WTC11 (cell line): ENCODE data around the gene CHERP. TPM values are rescaled to one million over a fixed set of nuclear protein-coding genes. Genes with fewer than 3 reads are reported as not detected.

Source experiments
- ATAC-seq: fragments of 200-7000 bp; cut with Tn5 transposase; 2 replicates; pipeline ENCODE4 v1.10.0; 2021; ENCODE audit warnings: mild to moderate bottlenecking, moderate library complexity
- CTCF ChIA-PET: fragments of 300-600 bp; sonication (Branson Sonifier 250); formaldehyde crosslinking; loops from one replicate; lab custom pipeline; 2021; ENCODE audit warnings: antibody characterized with exemption; lab: Charles Lee
- POLR2A ChIA-PET: fragments of 350-600 bp; sonication (Branson Sonifier 250); formaldehyde crosslinking; loops from one replicate; lab custom pipeline; 2021; ENCODE audit warnings: antibody characterized with exemption; lab: Charles Lee
- DNase-seq: peaks from one replicate; pipeline ENCODE4 v3.0.0; 2021; ENCODE audit warnings: low spot score
- H3K27ac Mint-ChIP-seq: 2 replicates; pipeline ENCODE4 v1.8.0; 2021; ENCODE audit warnings: mixed read lengths
- H3K27me3 Mint-ChIP-seq: 2 replicates; pipeline ENCODE4 v1.8.0; 2021; ENCODE audit warnings: low read depth, mild to moderate bottlenecking, moderate library complexity, mixed read lengths
- H3K36me3 Mint-ChIP-seq: 2 replicates; pipeline ENCODE4 v1.8.0; 2021; ENCODE audit warnings: mixed read lengths
- H3K4me1 Mint-ChIP-seq: 2 replicates; pipeline ENCODE4 v1.8.0; 2022; ENCODE audit warnings: mixed read lengths
- H3K4me3 Mint-ChIP-seq: 2 replicates; pipeline ENCODE4 v1.8.0; 2021; ENCODE audit warnings: mild to moderate bottlenecking, moderate library complexity, mixed read lengths
- H3K9me3 Mint-ChIP-seq: 2 replicates; pipeline ENCODE4 v1.8.0; 2021; ENCODE audit warnings: mixed read lengths
- CBFB ChIP-seq: sonication (generic); formaldehyde crosslinking; IDR thresholded peaks from 2 replicates; pipeline ENCODE4 v1.8.1; 2022; ENCODE audit warnings: mild to moderate bottlenecking, low read depth, missing genetic modification reagents
- CREB1 ChIP-seq: sonication (generic); formaldehyde crosslinking; IDR thresholded peaks from 2 replicates; pipeline ENCODE4 v1.8.0; 2023; ENCODE audit warnings: mild to moderate bottlenecking, missing genetic modification reagents
- CREM ChIP-seq: sonication (generic); formaldehyde crosslinking; IDR thresholded peaks from 2 replicates; pipeline ENCODE4 v1.8.1; 2022; ENCODE audit warnings: mild to moderate bottlenecking, missing genetic modification reagents, moderate library complexity
- ELF4 ChIP-seq: sonication (generic); formaldehyde crosslinking; IDR thresholded peaks from 2 replicates; pipeline ENCODE4 v1.8.1; 2022; ENCODE audit warnings: low read depth, mild to moderate bottlenecking, moderate library complexity, missing genetic modification reagents
- ESRRA ChIP-seq: sonication (generic); formaldehyde crosslinking; IDR thresholded peaks from 2 replicates; pipeline ENCODE4 v1.8.1; 2022; ENCODE audit warnings: mild to moderate bottlenecking, missing genetic modification reagents, borderline replicate concordance
- ETV6 ChIP-seq: sonication (generic); formaldehyde crosslinking; IDR thresholded peaks from 2 replicates; pipeline ENCODE4 v1.8.1; 2022; ENCODE audit warnings: mild to moderate bottlenecking, missing genetic modification reagents
- FOXK1 ChIP-seq: sonication (generic); formaldehyde crosslinking; IDR thresholded peaks from 2 replicates; pipeline ENCODE4 v1.8.0; 2022; ENCODE audit warnings: mild to moderate bottlenecking, moderate library complexity, missing genetic modification reagents
- FOXP1 ChIP-seq: sonication (generic); formaldehyde crosslinking; IDR thresholded peaks from 2 replicates; pipeline ENCODE4 v1.8.0; 2022; ENCODE audit warnings: missing genetic modification reagents, mild to moderate bottlenecking, moderate library complexity, borderline replicate concordance
- GABPB1 ChIP-seq: sonication (generic); formaldehyde crosslinking; IDR thresholded peaks from 2 replicates; pipeline ENCODE4 v1.8.1; 2023; ENCODE audit warnings: mild to moderate bottlenecking, missing genetic modification reagents
- GTF2I ChIP-seq: fragments of 250-450 bp; sonication (Bioruptor Pico); conservative IDR thresholded peaks from 2 replicates; pipeline ENCODE4 v1.4.0; 2021; ENCODE audit warnings: mild to moderate bottlenecking
- IRF2 ChIP-seq: sonication (generic); formaldehyde crosslinking; IDR thresholded peaks from 2 replicates; pipeline ENCODE4 v1.8.0; 2022; ENCODE audit warnings: low read depth, missing genetic modification reagents, borderline replicate concordance
- KAT7 ChIP-seq: sonication (generic); formaldehyde crosslinking; IDR thresholded peaks from 2 replicates; pipeline ENCODE4 v1.8.1; 2023; ENCODE audit warnings: missing genetic modification reagents, mild to moderate bottlenecking, borderline replicate concordance
- NFATC4 ChIP-seq: fragments of 250-450 bp; sonication (Bioruptor Pico); IDR thresholded peaks from 2 replicates; pipeline ENCODE4 v1.9.0; 2021; ENCODE audit warnings: mild to moderate bottlenecking
- NFE2L1 ChIP-seq: sonication (generic); formaldehyde crosslinking; IDR thresholded peaks from 2 replicates; pipeline ENCODE4 v1.8.1; 2023; ENCODE audit warnings: missing genetic modification reagents
- NR1H2 ChIP-seq: sonication (generic); formaldehyde crosslinking; IDR thresholded peaks from 2 replicates; pipeline ENCODE4 v1.9.0; 2021; ENCODE audit warnings: mild to moderate bottlenecking, moderate library complexity, missing genetic modification reagents
- SMAD3 ChIP-seq: sonication (generic); formaldehyde crosslinking; IDR thresholded peaks from 2 replicates; pipeline ENCODE4 v1.8.0; 2022; ENCODE audit warnings: missing genetic modification reagents, mild to moderate bottlenecking, borderline replicate concordance
- SP1 ChIP-seq: sonication (generic); formaldehyde crosslinking; conservative IDR thresholded peaks from 2 replicates; pipeline ENCODE4 v1.8.1; 2022; ENCODE audit warnings: missing genetic modification reagents
- TEAD1 ChIP-seq: sonication (generic); formaldehyde crosslinking; IDR thresholded peaks from 2 replicates; pipeline ENCODE4 v1.8.0; 2022; ENCODE audit warnings: mild to moderate bottlenecking, missing genetic modification reagents
- ZNF232 ChIP-seq: sonication (generic); formaldehyde crosslinking; IDR thresholded peaks from 2 replicates; pipeline ENCODE4 v1.8.0; 2022; ENCODE audit warnings: mild to moderate bottlenecking, missing genetic modification reagents
- ZNF263 ChIP-seq: sonication (generic); formaldehyde crosslinking; IDR thresholded peaks from 2 replicates; pipeline ENCODE4 v1.8.1; 2022; ENCODE audit warnings: low read depth, mild to moderate bottlenecking, moderate library complexity, missing genetic modification reagents
- total RNA-seq: library from RNA; stranded (reverse); gene quantifications from 3 replicates; pipeline ENCODE4 v1.2.3, GENCODE V29; 2021
- TF ChIP-seq, protein P1 (sequence below): sonication (generic); formaldehyde crosslinking; conservative IDR thresholded peaks from 2 replicates; pipeline ENCODE4 v1.8.1; 2022; ENCODE audit warnings: mild to moderate bottlenecking, missing genetic modification reagents
- TF ChIP-seq, protein P2 (sequence below): fragments of 200-600 bp; IDR thresholded peaks from 2 replicates; pipeline ENCODE4 v1.8.0; 2022; ENCODE audit warnings: antibody characterized with exemption
- TF ChIP-seq, protein P3 (sequence below): sonication (generic); formaldehyde crosslinking; IDR thresholded peaks from 2 replicates; pipeline ENCODE4 v1.8.0; 2022; ENCODE audit warnings: mild to moderate bottlenecking, missing genetic modification reagents
- TF ChIP-seq, protein P4 (sequence below): sonication (generic); formaldehyde crosslinking; IDR thresholded peaks from 2 replicates; pipeline ENCODE4 v1.8.1; 2023; ENCODE audit warnings: mild to moderate bottlenecking, missing genetic modification reagents, borderline replicate concordance
- TF ChIP-seq, protein P5 (sequence below): sonication (generic); formaldehyde crosslinking; IDR thresholded peaks from 2 replicates; pipeline ENCODE4 v1.8.0; 2022; ENCODE audit warnings: missing genetic modification reagents

Gene CHERP
- total RNA-seq, 1 experiment from 2014 or later = 98.7 TPM

DNA sequence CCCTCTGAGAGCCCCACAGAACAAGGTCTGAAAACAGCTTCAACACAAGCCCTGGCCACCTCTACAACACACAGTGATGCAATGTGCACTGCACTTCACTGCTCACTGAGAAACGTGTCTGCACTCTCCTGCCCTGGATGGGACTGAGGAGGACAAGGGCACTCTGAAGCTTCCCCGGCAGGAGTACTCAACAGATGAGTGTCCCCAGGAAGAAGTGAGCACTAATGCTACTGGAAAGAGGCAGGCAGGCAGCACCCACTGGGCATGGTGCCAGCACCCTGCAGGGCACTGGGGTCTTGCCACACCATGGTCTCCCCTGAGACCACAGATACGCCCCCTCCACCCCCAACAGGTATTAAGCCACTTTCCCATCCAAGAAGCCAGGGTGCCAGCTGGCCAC, 47.7 kb upstream of the CHERP start:
- H3K4me3 Mint-ChIP-seq = no peak overlapping the region
- peaks cover 59% of the 10 kb centered on the region for H3K4me1 Mint-ChIP-seq
- H3K36me3 Mint-ChIP-seq = no peaks in the 10 kb centered on the region
- H3K27ac Mint-ChIP-seq = no peak overlapping the region; the same call in 1 of the 2 replicates
- TF ChIP-seq NFE2L1 (CRISPR knock-in tag) (no peak), FOXP1 (CRISPR knock-in tag) (no peak), IRF2 (CRISPR knock-in tag) (no peak), ETV6 (CRISPR knock-in tag) (no peak), FOXK1 (CRISPR knock-in tag) (no peak), ESRRA (CRISPR knock-in tag) (no peak), GTF2I (no peak), TEAD1 (CRISPR knock-in tag) (no peak), CBFB (CRISPR knock-in tag) (no peak), SP1 (CRISPR knock-in tag) (no peak), KAT7 (no peak), NR1H2 (CRISPR knock-in tag) (no peak), CREM (CRISPR knock-in tag) (no peak), SMAD3 (CRISPR knock-in tag) (no peak)
- TF ChIP-seq, protein P1, sequence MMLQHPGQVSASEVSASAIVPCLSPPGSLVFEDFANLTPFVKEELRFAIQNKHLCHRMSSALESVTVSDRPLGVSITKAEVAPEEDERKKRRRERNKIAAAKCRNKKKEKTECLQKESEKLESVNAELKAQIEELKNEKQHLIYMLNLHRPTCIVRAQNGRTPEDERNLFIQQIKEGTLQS = no peak
- TF ChIP-seq, protein P2, sequence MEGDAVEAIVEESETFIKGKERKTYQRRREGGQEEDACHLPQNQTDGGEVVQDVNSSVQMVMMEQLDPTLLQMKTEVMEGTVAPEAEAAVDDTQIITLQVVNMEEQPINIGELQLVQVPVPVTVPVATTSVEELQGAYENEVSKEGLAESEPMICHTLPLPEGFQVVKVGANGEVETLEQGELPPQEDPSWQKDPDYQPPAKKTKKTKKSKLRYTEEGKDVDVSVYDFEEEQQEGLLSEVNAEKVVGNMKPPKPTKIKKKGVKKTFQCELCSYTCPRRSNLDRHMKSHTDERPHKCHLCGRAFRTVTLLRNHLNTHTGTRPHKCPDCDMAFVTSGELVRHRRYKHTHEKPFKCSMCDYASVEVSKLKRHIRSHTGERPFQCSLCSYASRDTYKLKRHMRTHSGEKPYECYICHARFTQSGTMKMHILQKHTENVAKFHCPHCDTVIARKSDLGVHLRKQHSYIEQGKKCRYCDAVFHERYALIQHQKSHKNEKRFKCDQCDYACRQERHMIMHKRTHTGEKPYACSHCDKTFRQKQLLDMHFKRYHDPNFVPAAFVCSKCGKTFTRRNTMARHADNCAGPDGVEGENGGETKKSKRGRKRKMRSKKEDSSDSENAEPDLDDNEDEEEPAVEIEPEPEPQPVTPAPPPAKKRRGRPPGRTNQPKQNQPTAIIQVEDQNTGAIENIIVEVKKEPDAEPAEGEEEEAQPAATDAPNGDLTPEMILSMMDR = no peak
- TF ChIP-seq, protein P3, sequence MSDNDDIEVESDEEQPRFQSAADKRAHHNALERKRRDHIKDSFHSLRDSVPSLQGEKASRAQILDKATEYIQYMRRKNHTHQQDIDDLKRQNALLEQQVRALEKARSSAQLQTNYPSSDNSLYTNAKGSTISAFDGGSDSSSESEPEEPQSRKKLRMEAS (CRISPR knock-in tag) = no peak
- ATAC-seq (no peak), DNase-seq (no peak)
- ChIA-PET POLR2A (interaction anchor here (0.8 kb wide), 1 partner anchor 27 kb away, joined by 3 read pairs; no protein-coding TSS in a partner anchor), CTCF (interaction anchor here (1.2 kb wide), 1 partner anchor 62 kb away, joined by 3 read pairs; no protein-coding TSS in a partner anchor)
- no peaks in the 10 kb centered on the region for H3K27me3 Mint-ChIP-seq
- H3K9me3 Mint-ChIP-seq = no peaks in the 10 kb centered on the region

DNA sequence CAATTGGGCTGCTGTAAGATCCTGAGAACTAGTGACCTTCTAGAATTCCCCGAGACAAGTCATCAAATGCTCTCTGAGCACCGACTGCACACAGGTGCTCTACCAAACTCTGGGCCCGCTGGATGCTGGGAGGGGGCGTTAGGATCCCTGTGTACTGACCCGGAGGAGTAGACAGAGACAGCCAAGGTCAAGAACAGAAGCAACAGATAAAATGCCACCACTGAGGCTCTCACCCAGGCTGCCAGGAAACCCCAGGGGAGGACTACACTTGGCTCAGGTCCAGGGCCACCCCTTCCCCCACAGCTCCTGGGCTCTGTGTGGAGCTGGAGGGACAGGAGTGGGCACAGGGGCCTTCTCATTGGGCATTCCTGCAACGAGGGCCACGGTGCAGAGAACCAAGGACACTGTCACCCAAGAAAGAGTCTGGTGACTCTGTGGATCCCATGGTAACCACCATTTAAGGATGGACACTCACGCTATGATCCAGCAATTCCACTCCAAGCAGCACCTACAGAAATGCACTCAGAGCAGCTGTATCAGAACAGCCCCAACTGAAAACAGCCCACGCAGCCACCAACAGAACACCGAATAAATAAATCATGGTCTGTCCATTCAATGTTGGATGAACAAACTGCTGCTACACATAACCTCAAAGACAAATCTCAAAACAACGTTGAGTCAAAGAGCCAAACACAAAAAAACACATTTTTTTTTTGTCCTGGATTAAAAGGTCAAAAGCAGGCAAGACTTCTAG, 46.8 kb upstream of the CHERP start:
- POLR2A ChIA-PET = interaction anchor here (0.8 to 1.5 kb wide), 2 partner anchors 17 to 28 kb away, joined by 3 to 6 read pairs; partner anchors contain the start of gene SLC35E1
- no peaks in the 10 kb centered on the region for H3K27me3 Mint-ChIP-seq
- CTCF ChIA-PET = interaction anchor here (1.4 to 1.6 kb wide), 4 partner anchors 11 to 206 kb away, joined by 3 to 6 read pairs (median 3); no protein-coding TSS in a partner anchor
- no peak for ATAC-seq
- H3K4me3 Mint-ChIP-seq = no peak overlapping the region
- no peak for TF ChIP-seq ZNF232 (CRISPR knock-in tag)
- TF ChIP-seq, protein P4, sequence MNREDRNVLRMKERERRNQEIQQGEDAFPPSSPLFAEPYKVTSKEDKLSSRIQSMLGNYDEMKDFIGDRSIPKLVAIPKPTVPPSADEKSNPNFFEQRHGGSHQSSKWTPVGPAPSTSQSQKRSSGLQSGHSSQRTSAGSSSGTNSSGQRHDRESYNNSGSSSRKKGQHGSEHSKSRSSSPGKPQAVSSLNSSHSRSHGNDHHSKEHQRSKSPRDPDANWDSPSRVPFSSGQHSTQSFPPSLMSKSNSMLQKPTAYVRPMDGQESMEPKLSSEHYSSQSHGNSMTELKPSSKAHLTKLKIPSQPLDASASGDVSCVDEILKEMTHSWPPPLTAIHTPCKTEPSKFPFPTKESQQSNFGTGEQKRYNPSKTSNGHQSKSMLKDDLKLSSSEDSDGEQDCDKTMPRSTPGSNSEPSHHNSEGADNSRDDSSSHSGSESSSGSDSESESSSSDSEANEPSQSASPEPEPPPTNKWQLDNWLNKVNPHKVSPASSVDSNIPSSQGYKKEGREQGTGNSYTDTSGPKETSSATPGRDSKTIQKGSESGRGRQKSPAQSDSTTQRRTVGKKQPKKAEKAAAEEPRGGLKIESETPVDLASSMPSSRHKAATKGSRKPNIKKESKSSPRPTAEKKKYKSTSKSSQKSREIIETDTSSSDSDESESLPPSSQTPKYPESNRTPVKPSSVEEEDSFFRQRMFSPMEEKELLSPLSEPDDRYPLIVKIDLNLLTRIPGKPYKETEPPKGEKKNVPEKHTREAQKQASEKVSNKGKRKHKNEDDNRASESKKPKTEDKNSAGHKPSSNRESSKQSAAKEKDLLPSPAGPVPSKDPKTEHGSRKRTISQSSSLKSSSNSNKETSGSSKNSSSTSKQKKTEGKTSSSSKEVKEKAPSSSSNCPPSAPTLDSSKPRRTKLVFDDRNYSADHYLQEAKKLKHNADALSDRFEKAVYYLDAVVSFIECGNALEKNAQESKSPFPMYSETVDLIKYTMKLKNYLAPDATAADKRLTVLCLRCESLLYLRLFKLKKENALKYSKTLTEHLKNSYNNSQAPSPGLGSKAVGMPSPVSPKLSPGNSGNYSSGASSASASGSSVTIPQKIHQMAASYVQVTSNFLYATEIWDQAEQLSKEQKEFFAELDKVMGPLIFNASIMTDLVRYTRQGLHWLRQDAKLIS (CRISPR knock-in tag) = no peak
- no peak for TF ChIP-seq GABPB1
- TF ChIP-seq NFATC4 (CRISPR knock-in tag) = no peak
- TF ChIP-seq, protein P3 (CRISPR knock-in tag) = no peak
- TF ChIP-seq, protein P5, sequence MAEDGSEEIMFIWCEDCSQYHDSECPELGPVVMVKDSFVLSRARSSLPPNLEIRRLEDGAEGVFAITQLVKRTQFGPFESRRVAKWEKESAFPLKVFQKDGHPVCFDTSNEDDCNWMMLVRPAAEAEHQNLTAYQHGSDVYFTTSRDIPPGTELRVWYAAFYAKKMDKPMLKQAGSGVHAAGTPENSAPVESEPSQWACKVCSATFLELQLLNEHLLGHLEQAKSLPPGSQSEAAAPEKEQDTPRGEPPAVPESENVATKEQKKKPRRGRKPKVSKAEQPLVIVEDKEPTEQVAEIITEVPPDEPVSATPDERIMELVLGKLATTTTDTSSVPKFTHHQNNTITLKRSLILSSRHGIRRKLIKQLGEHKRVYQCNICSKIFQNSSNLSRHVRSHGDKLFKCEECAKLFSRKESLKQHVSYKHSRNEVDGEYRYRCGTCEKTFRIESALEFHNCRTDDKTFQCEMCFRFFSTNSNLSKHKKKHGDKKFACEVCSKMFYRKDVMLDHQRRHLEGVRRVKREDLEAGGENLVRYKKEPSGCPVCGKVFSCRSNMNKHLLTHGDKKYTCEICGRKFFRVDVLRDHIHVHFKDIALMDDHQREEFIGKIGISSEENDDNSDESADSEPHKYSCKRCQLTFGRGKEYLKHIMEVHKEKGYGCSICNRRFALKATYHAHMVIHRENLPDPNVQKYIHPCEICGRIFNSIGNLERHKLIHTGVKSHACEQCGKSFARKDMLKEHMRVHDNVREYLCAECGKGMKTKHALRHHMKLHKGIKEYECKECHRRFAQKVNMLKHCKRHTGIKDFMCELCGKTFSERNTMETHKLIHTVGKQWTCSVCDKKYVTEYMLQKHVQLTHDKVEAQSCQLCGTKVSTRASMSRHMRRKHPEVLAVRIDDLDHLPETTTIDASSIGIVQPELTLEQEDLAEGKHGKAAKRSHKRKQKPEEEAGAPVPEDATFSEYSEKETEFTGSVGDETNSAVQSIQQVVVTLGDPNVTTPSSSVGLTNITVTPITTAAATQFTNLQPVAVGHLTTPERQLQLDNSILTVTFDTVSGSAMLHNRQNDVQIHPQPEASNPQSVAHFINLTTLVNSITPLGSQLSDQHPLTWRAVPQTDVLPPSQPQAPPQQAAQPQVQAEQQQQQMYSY = no peak
- no peak for TF ChIP-seq ELF4 (CRISPR knock-in tag)
- no peak for TF ChIP-seq ZNF263 (CRISPR knock-in tag)
- TF ChIP-seq CREB1 (CRISPR knock-in tag) = no peak
- H3K9me3 Mint-ChIP-seq = no peaks in the 10 kb centered on the region
- no peaks in the 10 kb centered on the region for H3K36me3 Mint-ChIP-seq
- DNase-seq = no peak
- peaks cover 69% of the 10 kb centered on the region for H3K4me1 Mint-ChIP-seq
- peak overlapping the region; percentile 79; the same call in 1 of the 2 replicates for H3K27ac Mint-ChIP-seq
